Lung microvascular endothelial cell (primary cell): ENCODE measurements around the gene ADGRG2. TPM values are rescaled to one million over a fixed set of nuclear protein-coding genes. Genes with fewer than 3 reads are reported as not detected.

Experiments
- DNase-seq, 2 donors: peaks; one replicate each; pipeline versions ENCODE4 v3.0.0 to v3.0.0-alpha.2; 2010; ENCODE audit warnings: low read depth in 2 of 2
- total RNA-seq: library from RNA; depleted of rRNA; stranded (reverse); fragments of >200 nt; gene quantifications from 2 replicates; pipeline ENCODE4 v1.2.1, GENCODE V29; 2014

ADGRG2 gene
- total RNA-seq, 1 donor from 2014 or later, result not detected

- DNase-seq, result no peak
Measured at GRCh38 chrX:18956303-18957032, 165.8 kb downstream of the ADGRG2 start.

GRCh38 chrX:18955676-18956075 is 166.6 kb downstream of the ADGRG2 start:
- no peak for DNase-seq

DNA sequence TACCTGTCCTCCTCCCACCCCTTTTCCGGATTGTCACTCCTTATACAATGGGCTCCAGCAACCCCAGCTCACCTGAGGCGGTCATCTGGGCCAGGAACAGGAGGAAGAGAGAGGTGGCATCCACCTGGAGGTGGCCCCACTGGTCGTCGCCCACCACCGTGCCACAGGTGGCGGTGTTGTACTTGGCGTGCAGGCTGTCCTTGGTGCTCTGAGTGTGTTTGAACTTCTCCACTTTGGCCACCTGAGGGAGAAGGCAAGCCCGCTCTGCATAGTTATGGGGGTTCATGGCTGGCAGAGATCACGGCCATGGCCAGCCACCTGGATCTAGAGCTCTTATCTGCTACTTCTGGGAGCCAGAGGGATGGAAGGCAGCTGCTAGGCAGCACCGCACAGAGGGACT is 171.2 kb downstream of the ADGRG2 start:
- DNase-seq, result no peak

- no peak for DNase-seq
Measured at GRCh38 chrX:18949944-18950301, 172.3 kb downstream of the ADGRG2 start.

- no peak for DNase-seq
Measured at GRCh38 chrX:18949291-18949943, 172.9 kb downstream of the ADGRG2 start.

- DNase-seq, result no peak
Measured at GRCh38 chrX:18946611-18947010, 175.7 kb downstream of the ADGRG2 start.

DNA sequence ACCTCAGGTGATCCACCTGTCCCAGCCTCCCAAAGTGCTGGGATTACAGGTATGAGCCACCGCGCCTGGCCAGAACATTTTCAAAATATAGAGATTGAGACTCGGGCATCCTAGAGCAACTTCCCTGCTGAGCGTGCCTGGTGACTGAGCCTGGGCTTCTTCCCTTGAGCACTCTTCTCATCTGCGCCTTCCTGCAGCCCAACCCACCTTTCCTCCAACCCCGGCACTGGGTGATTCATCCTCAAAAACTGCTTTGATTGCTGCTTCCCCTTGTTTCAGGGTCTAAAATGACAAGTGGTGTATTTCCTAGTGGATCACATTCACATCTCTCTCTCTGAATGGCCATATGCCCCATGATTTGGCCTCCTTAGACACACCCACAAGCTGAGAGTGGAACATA is 176.1 kb downstream of the ADGRG2 start:
- DNase-seq, result no peak

GRCh38 chrX:18945483-18945882 is 176.8 kb downstream of the ADGRG2 start:
- no peak for DNase-seq

DNA sequence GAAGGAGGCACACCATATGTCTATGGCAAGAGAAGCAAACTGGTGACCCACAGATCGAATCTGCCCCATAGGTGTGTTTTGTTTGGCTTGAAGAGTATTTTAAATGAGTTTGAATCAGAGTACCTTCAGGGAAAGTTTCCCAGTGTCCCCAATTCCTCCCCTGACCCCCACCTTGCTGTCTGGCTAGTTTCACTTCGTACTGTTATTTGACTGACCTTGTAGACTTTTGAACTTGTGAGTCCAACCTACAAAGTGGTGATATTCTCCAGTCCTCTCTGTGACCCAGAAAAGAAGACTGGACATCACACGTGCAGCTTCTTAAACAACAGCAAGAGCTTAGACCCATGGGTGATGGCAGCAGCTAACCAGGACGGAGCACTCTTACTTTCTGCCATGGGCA is 177.8 kb downstream of the ADGRG2 start:
- no peak for DNase-seq

DNA sequence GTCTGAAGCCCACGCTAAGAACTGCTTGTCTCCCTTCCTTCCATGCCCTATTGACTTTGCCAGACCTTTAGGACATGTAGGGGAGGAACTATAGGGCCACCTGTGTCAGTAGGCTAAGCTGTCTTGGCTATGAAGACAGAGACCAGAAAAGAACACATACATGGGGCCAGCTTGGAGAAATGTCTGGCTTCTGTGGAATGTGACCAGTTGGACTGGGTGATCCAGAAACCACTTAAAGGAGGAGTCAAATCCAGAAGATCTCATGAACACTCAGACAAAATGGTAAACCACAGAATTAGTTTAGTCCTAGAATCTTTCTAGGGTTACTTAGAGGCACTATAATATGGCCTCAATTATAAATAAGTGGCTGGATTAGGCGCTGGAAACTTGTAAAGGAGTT is 180.4 kb downstream of the ADGRG2 start:
- no peak for DNase-seq

Other genes with a start within 250 kb of the ADGRG2 start
- 5.9 and 6.0 TPM in 2 replicates for gene PHKA2, start 138.4 kb downstream of the ADGRG2 start, total RNA-seq
- gene PDHA1, start 221.5 kb upstream of the ADGRG2 start, total RNA-seq, result 54.8 and 63.4 TPM in 2 replicates